HepG2 (cell line): ENCODE results near the gene ITIH1. TPM values are rescaled to one million over a fixed set of nuclear protein-coding genes. Genes with fewer than 3 reads are reported as not detected.

Experiments used
- CEBPG ChIP-seq: IDR thresholded peaks from 2 replicates; pipeline ENCODE4 v1.6.1; 2016
- HDAC1 ChIP-seq: sonication (generic); formaldehyde crosslinking; IDR thresholded peaks from 2 replicates; pipeline ENCODE4 v1.5.1; 2020; ENCODE audit warnings: mild to moderate bottlenecking, missing genetic modification reagents
- IRF2 ChIP-seq: IDR thresholded peaks from 2 replicates; pipeline ENCODE4 v1.6.1; 2018; ENCODE audit warnings: missing genetic modification reagents, missing compliant biosample characterization
- NFE2L2 ChIP-seq: fragments of 150-350 bp; IDR thresholded peaks from 2 replicates; pipeline ENCODE4 v1.6.1; 2014; ENCODE audit warnings: low read length
- NR0B2 ChIP-seq: sonication (generic); formaldehyde crosslinking; IDR thresholded peaks from 2 replicates; pipeline ENCODE4 v1.4.0; 2020; ENCODE audit warnings: mild to moderate bottlenecking, missing genetic modification reagents
- NR3C1 ChIP-seq: sonication (generic); formaldehyde crosslinking; IDR thresholded peaks from 2 replicates; pipeline ENCODE4 v1.4.0; 2020; ENCODE audit warnings: missing genetic modification reagents
- POGZ ChIP-seq: sonication (generic); formaldehyde crosslinking; IDR thresholded peaks from 2 replicates; pipeline ENCODE4 v1.4.0; 2020; ENCODE audit warnings: mild to moderate bottlenecking, missing genetic modification reagents
- SAP130 ChIP-seq: IDR thresholded peaks from 2 replicates; pipeline ENCODE4 v1.6.1; 2016; ENCODE audit warnings: low read depth
- TARDBP ChIP-seq: sonication (generic); formaldehyde crosslinking; IDR thresholded peaks from 2 replicates; pipeline ENCODE4 v1.8.0; 2022; ENCODE audit warnings: mild to moderate bottlenecking, missing genetic modification reagents
- TCF12 ChIP-seq, 2 experiments: fragments of 450-650 bp in 1 of 2; sonication (generic) in 1 of 2; formaldehyde crosslinking in 1 of 2; IDR thresholded peaks; 2 replicates each; pipeline versions ENCODE4 v1.6.1 to v1.8.0; 2017 to 2022; ENCODE audit warnings: antibody characterized with exemption in 1 of 2, mild to moderate bottlenecking in 1 of 2, missing genetic modification reagents in 1 of 2, moderate library complexity in 1 of 2
- TCF7L2 ChIP-seq: IDR thresholded peaks from 2 replicates; pipeline ENCODE4 v1.6.1; 2011; ENCODE audit warnings: mild to moderate bottlenecking, low read depth, low read length, moderate library complexity
- THAP9 ChIP-seq: sonication (generic); formaldehyde crosslinking; IDR thresholded peaks from 2 replicates; pipeline ENCODE4; 2020; ENCODE audit warnings: missing genetic modification reagents, mild to moderate bottlenecking, borderline replicate concordance
- ZBTB20 ChIP-seq: sonication (generic); formaldehyde crosslinking; IDR thresholded peaks from 2 replicates; pipeline ENCODE4 v1.8.1; 2023; ENCODE audit warnings: missing genetic modification reagents, low read depth, mild to moderate bottlenecking, borderline replicate concordance
- ZNF350 ChIP-seq: sonication (generic); formaldehyde crosslinking; IDR thresholded peaks from 2 replicates; pipeline ENCODE4 v1.4.0; 2020; ENCODE audit warnings: mild to moderate bottlenecking, low read depth, missing genetic modification reagents, borderline replicate concordance
- ZNF546 ChIP-seq: sonication (generic); formaldehyde crosslinking; conservative IDR thresholded peaks from 2 replicates; pipeline ENCODE4 v1.8.1; 2023; ENCODE audit warnings: mild to moderate bottlenecking, missing genetic modification reagents
- ZNF563 ChIP-seq: sonication (generic); formaldehyde crosslinking; IDR thresholded peaks from 2 replicates; pipeline ENCODE4 v1.8.0; 2022; ENCODE audit warnings: mild to moderate bottlenecking, moderate library complexity, missing genetic modification reagents
- ZNF574 ChIP-seq: sonication (generic); formaldehyde crosslinking; IDR thresholded peaks from 2 replicates; pipeline ENCODE4 v1.4.0; 2020; ENCODE audit warnings: missing genetic modification reagents
- ZNF670 ChIP-seq: sonication (generic); formaldehyde crosslinking; IDR thresholded peaks from 2 replicates; pipeline ENCODE4 v1.8.0; 2022; ENCODE audit warnings: mild to moderate bottlenecking, missing genetic modification reagents, borderline replicate concordance
- polyA plus RNA-seq, 8 experiments: library from polyadenylated mRNA; depleted of rRNA in 3 of 8; stranded (reverse) in 7 of 8; unstranded in 1 of 8; fragments of >200 nt; fragmentation: Illumina TruSeq in 4 of 8; extraction: Trizol in 4 of 8; gene quantifications; 2 replicates each; pipeline versions ENCODE4 v1.2.1 to v1.2.3, GENCODE V29; 2011 to 2016; ENCODE audit warnings: low read depth in 4 of 8, missing spikeins in 1 of 8, mixed read lengths in 1 of 8; ENCODE audit not compliant: insufficient read depth in 1 of 8
- total RNA-seq, 5 experiments: library from RNA; depleted of rRNA; stranded (reverse); fragments of >200 nt; fragmentation: Illumina TruSeq; extraction: Trizol; gene quantifications; 2 replicates each; pipeline ENCODE4 v1.2.3, GENCODE V29; 2016; ENCODE audit warnings: low read depth in 1 of 5
- TF ChIP-seq, protein P1 (sequence below): sonication (generic); formaldehyde crosslinking; IDR thresholded peaks from 2 replicates; pipeline ENCODE4 v1.4.0; 2020; ENCODE audit warnings: mild to moderate bottlenecking, missing genetic modification reagents

The ITIH1 gene
- total and polyA plus RNA-seq, 2 of the 13 experiments (the other 11 are each of a cell fraction or from before 2014, with no cell fraction given), result 12.3 to 19.6 TPM

DNA sequence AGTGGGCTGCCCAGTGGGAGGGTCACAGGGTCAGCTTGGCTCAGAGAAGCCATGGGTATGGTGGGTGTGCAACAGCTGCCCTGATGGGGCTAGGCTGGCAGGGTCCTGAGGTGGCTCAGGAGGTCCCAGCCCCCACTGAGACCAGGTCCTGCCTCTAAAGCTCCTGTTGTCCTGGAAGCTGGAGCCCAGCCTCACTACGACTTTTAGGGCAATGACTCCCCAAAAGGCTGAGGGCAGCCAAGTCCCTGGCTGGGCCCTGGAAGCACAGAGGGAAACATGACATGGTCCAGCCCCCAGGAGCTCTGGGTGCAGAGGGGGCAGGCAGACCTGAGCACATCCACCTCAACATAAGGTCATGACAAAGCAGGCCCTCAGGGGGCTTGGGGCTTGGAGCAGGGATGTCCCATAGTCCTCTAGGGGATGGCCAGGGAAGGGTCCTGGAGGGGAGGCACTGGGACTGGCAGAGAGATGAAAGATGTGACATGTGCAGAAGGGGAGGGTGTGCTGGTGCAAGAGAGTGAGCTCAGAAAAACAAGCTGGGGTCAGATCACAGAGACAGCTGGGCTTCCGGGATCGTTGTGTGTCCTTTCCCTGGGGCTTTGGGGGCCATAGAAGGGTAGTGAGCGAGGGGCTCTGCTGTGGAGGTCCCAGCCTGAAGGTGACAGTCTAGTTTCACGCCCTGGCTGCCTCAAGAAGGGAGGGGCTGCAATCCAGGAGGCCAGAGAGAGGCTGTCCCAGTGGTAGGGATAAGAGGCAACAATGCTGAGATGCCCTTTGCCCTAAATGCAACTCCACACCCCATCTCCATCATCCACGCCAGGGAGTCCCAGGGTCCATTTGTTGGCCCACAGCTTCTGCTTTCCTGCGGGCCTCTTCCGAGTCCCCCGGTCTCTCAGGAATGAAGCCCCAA lies 16.6 kb downstream of the ITIH1 start (continued):
- TF ChIP-seq SAP130 (CRISPR knock-in tag) (peak; percentile 45; the same call in 1 of the 2 replicates), ZNF563 (no peak), NR3C1 (CRISPR knock-in tag) (no peak), ZBTB20 (CRISPR knock-in tag) (no peak), POGZ (CRISPR knock-in tag) (no peak), TCF12 (IDR thresholded peaks at IDR 0.05) (no peak), TCF12 (CRISPR knock-in tag; IDR thresholded peaks at IDR 0.05) (peak; percentile 73; the same call in 1 of the 2 replicates), ZNF350 (no peak; the same call in 1 of the 2 replicates), ZNF574 (no peak), NFE2L2 (no peak), THAP9 (CRISPR knock-in tag) (0 out of 2 replicates have a peak, but pooled peaks have one; percentile 0), NR0B2 (no peak), HDAC1 (CRISPR knock-in tag) (peak; percentile 62; the same call in 1 of the 2 replicates), ZNF670 (CRISPR knock-in tag) (peak; percentile 66; the same call in 1 of the 2 replicates), TARDBP (0 out of 2 replicates have a peak, but pooled peaks have one; percentile 2), TCF7L2 (no peak), IRF2 (CRISPR knock-in tag) (peak; percentile 46; the same call in 1 of the 2 replicates), CEBPG (CRISPR knock-in tag) (peak; percentile 20; the same call in 1 of the 2 replicates), ZNF546 (no peak)
- TF ChIP-seq, protein P1, sequence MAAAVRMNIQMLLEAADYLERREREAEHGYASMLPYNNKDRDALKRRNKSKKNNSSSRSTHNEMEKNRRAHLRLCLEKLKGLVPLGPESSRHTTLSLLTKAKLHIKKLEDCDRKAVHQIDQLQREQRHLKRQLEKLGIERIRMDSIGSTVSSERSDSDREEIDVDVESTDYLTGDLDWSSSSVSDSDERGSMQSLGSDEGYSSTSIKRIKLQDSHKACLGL (CRISPR knock-in tag), result peak; percentile 8; the same call in 1 of the 2 replicates
